OCI-LY7 (cell line): ENCODE data around the gene ACADL.

Source experiments
- CTCF ChIP-seq: fragments of 200-600 bp; sonication (generic); conservative IDR thresholded peaks from 2 replicates; pipeline ENCODE4 v1.5.1; 2014; ENCODE audit warnings: mild to moderate bottlenecking, antibody characterized with exemption, low read length, moderate library complexity, mixed read lengths
- EZH2phosphoT487 ChIP-seq: fragments of 200-600 bp; sonication (generic); IDR thresholded peaks from 2 replicates; pipeline ENCODE4 v1.6.1; 2018; ENCODE audit warnings: low read depth, borderline replicate concordance, mild to moderate bottlenecking, mixed run types, antibody characterized with exemption, low read length, moderate library complexity, mixed read lengths

- no peak for TF ChIP-seq CTCF
- no peak for TF ChIP-seq EZH2phosphoT487
Measured at GRCh38 chr2:210147614-210148013, 77.6 kb downstream of the ACADL start.
